RWPE2 (cell line): Measurements from ENCODE around the gene HMGCLL1.

Experiments
- ATAC-seq: fragments of 200-7000 bp; cut with Tn5 transposase; 3 replicates; pipeline ENCODE4 v1.9.1; 2021; ENCODE audit warnings: low read depth
- DNase-seq: peaks from one replicate; pipeline ENCODE4 v3.0.0-alpha.2; 2020; ENCODE audit warnings: low spot score
- H3K27ac ChIP-seq: fragments of 450-650 bp; 2 replicates; pipeline ENCODE4 v1.5.1; 2017; ENCODE audit warnings: mild to moderate bottlenecking; ENCODE audit not compliant: poor library complexity, severe bottlenecking
- H3K27me3 ChIP-seq: fragments of 250-450 bp; sonication (Bioruptor Pico); 2 replicates; pipeline ENCODE4 v1.5.1; 2021; ENCODE audit warnings: mild to moderate bottlenecking, moderate library complexity; ENCODE audit not compliant: insufficient read depth, poor library complexity, severe bottlenecking
- H3K36me3 ChIP-seq: fragments of 250-450 bp; sonication (Bioruptor Pico); 2 replicates; pipeline ENCODE4 v1.5.1; 2020; ENCODE audit warnings: low read depth, mild to moderate bottlenecking, moderate library complexity
- H3K4me1 ChIP-seq: fragments of 250-450 bp; sonication (Bioruptor Pico); 2 replicates; pipeline ENCODE4 v1.5.1; 2021; ENCODE audit warnings: mild to moderate bottlenecking, moderate library complexity; ENCODE audit not compliant: insufficient read depth, poor library complexity, severe bottlenecking
- H3K4me3 ChIP-seq: fragments of 250-450 bp; sonication (Bioruptor Pico); 2 replicates; pipeline ENCODE4 v1.5.1; 2021; ENCODE audit warnings: mild to moderate bottlenecking, moderate library complexity; ENCODE audit not compliant: severe bottlenecking
- H3K9me3 ChIP-seq: fragments of 250-450 bp; sonication (Bioruptor Pico); 2 replicates; pipeline ENCODE4 v1.5.1; 2021; ENCODE audit warnings: mild to moderate bottlenecking, moderate library complexity; ENCODE audit not compliant: severe bottlenecking
- TF ChIP-seq, protein P1 (sequence below): fragments of 450-650 bp; IDR thresholded peaks from one replicate; pipeline ENCODE4 v1.5.1; 2017; ENCODE audit warnings: mild to moderate bottlenecking, moderate library complexity; ENCODE audit not compliant: poor library complexity, severe bottlenecking

Gene HMGCLL1

DNA sequence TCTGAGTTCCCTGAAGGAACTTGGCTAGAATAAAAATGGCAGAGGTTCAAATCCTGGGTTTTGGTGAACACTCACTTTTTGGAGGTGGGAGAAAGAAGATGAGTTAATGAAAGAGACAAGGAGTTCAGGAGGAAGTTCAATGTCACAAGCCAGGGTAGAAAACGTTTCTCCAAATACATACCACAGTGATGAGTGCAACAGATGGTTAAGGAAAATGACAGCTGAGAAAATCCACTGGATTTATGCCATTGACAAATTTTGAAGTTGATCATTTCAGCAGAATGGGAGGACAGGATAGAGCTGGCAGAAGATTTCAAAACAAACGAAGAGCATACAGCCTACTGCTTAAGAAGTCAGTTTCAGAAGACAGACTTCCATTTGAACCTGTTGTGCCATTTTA is 129.0 kb downstream of the HMGCLL1 start:
- Histone ChIP-seq H3K36me3 (no peaks in the 10 kb centered on the region), H3K27ac (no peak overlapping the region), H3K9me3 (no peaks in the 10 kb centered on the region), H3K27me3 (no peaks in the 10 kb centered on the region), H3K4me3 (no peak overlapping the region), H3K4me1 (no peaks in the 10 kb centered on the region)
- ATAC-seq: no peak
- DNase-seq: no peak
- TF ChIP-seq, protein P1, sequence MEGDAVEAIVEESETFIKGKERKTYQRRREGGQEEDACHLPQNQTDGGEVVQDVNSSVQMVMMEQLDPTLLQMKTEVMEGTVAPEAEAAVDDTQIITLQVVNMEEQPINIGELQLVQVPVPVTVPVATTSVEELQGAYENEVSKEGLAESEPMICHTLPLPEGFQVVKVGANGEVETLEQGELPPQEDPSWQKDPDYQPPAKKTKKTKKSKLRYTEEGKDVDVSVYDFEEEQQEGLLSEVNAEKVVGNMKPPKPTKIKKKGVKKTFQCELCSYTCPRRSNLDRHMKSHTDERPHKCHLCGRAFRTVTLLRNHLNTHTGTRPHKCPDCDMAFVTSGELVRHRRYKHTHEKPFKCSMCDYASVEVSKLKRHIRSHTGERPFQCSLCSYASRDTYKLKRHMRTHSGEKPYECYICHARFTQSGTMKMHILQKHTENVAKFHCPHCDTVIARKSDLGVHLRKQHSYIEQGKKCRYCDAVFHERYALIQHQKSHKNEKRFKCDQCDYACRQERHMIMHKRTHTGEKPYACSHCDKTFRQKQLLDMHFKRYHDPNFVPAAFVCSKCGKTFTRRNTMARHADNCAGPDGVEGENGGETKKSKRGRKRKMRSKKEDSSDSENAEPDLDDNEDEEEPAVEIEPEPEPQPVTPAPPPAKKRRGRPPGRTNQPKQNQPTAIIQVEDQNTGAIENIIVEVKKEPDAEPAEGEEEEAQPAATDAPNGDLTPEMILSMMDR: no peak

DNA sequence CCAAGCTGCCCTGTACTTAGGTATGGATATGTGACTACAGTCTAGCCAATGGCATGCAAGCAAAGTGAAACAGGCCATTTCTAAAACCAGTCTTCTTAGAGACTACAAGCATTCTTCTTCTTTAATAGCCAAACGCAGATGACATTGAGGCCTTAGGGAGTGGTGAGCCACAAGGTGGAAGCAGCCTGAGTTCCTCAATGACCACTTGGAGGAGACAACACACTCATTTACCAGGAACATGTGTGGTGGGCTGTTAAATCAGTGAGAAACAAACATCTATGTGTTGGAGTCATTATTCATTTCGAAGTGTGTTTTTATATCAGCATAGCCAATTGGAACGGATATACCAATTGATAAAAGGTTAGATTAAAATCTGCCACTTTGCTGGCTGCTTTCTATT is 129.8 kb downstream of the HMGCLL1 start:
- DNase-seq (no peak), ATAC-seq (peak; percentile 42; the same call in 1 of the 3 replicates)

DNA sequence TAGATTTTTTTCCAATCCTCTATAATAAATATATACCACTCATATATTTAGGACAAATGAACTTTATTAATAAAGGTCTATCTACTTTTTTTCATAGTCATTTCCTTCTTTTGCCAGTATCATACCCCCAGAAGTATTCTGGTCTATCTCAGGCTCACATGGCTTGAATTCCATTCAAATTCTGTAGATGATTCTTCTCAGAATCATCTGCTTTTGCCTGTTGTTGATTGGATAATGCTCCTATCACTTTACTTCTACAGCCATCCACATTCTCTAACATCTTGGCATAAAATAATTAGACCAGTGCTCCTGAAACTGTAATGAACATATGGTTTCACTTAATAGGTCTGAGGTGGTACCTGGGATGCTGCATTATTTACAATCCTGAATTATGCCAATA is 130.5 kb downstream of the HMGCLL1 start:
- DNase-seq (no peak), ATAC-seq (no peak)
- Histone ChIP-seq H3K36me3 (no peaks in the 10 kb centered on the region), H3K27me3 (no peaks in the 10 kb centered on the region), H3K4me3 (no peak overlapping the region), H3K27ac (no peak overlapping the region), H3K4me1 (no peaks in the 10 kb centered on the region), H3K9me3 (no peaks in the 10 kb centered on the region)
- TF ChIP-seq, protein P1: no peak

More for the DNA sequence above, 129.8 kb downstream of the HMGCLL1 start:
- TF ChIP-seq, protein P1: peak; percentile 38
- H3K36me3 ChIP-seq: no peaks in the 10 kb centered on the region
- no peaks in the 10 kb centered on the region for H3K9me3 ChIP-seq
- no peak overlapping the region for H3K27ac ChIP-seq
- H3K27me3 ChIP-seq: no peaks in the 10 kb centered on the region
- H3K4me3 ChIP-seq: no peak overlapping the region
- H3K4me1 ChIP-seq: no peaks in the 10 kb centered on the region

- no peak overlapping the region for H3K4me3 ChIP-seq
- no peaks in the 10 kb centered on the region for H3K27me3 ChIP-seq
- DNase-seq (no peak), ATAC-seq (no peak)
- H3K4me1 ChIP-seq: no peaks in the 10 kb centered on the region
- no peaks in the 10 kb centered on the region for H3K36me3 ChIP-seq
- TF ChIP-seq, protein P1: no peak
- no peaks in the 10 kb centered on the region for H3K9me3 ChIP-seq
- H3K27ac ChIP-seq: no peak overlapping the region
Measured at GRCh38 chr6:55447891-55448290, 131.1 kb downstream of the HMGCLL1 start.

GRCh38 chr6:55445648-55446204 is 133.3 kb downstream of the HMGCLL1 start:
- Histone ChIP-seq H3K27me3 (peaks cover 5% of the 10 kb centered on the region), H3K9me3 (no peaks in the 10 kb centered on the region), H3K36me3 (no peaks in the 10 kb centered on the region), H3K4me3 (no peak overlapping the region), H3K27ac (no peak overlapping the region), H3K4me1 (no peaks in the 10 kb centered on the region)
- DNase-seq (no peak), ATAC-seq (no peak)
- TF ChIP-seq, protein P1: peak; percentile 85
